ENCODE results near the gene EIF4E. TPM values are rescaled to one million over a fixed set of nuclear protein-coding genes. Genes with fewer than 3 reads are reported as not detected.
"Not testable (repeated sequence)": the region's sequence is repeated elsewhere in the genome, so short reads cannot be mapped to it uniquely, and the experiment has no call there.

The EIF4E gene
- total RNA-seq, 1 donor from 2014 or later, result 61.0 TPM

DNA sequence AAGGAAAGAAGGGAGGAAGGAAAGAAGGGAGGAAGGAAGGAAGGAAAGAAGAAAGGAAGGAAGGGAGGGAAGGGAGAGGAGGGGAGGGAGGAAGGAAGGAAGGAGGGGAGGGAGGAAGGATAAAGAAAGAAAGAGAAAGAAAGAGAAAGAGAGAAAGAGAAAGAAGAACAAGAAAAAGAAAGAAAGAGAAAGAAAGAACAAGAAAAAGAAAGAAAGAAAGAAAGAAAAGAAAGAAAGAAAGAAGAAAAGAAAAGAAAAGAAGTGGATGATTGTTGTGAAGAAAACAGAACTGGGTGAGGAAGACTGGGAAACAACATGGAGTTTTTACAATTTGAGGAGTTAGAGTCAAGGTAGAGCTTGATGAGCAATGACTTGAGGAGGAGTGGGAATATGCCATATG, 78.0 kb downstream of the EIF4E start:
- Histone ChIP-seq H3K9me3 (peaks cover 4% of the 10 kb centered on the region), H3K27me3 (ENCODE audit: low read depth) (peaks cover 11% of the 10 kb centered on the region), H3K27ac (no peak overlapping the region), H3K4me3 (no peak overlapping the region), H3K4me1 (no peaks in the 10 kb centered on the region), H3K36me3 (no peaks in the 10 kb centered on the region)
- ATAC-seq (no peak), DNase-seq (no peak)
- TF ChIP-seq CTCF (IDR thresholded peaks at IDR 0.05), result no peak
- intact Hi-C loops (cut with DNase I), result no loop called here

- no peak for DNase-seq
- Histone ChIP-seq H3K4me3 (no peak overlapping the region), H3K9me3 (peaks cover 6% of the 10 kb centered on the region), H3K4me1 (no peaks in the 10 kb centered on the region), H3K27me3 (ENCODE audit: low read depth) (peaks cover 11% of the 10 kb centered on the region), H3K27ac (no peak overlapping the region), H3K36me3 (no peaks in the 10 kb centered on the region)
- no peak for TF ChIP-seq CTCF (IDR thresholded peaks at IDR 0.05)
- intact Hi-C loops (cut with DNase I), result no loop called here
- no peak for ATAC-seq
These were observed 80.5 kb downstream of the EIF4E start for GRCh38 chr4:98848448-98848847.

DNA sequence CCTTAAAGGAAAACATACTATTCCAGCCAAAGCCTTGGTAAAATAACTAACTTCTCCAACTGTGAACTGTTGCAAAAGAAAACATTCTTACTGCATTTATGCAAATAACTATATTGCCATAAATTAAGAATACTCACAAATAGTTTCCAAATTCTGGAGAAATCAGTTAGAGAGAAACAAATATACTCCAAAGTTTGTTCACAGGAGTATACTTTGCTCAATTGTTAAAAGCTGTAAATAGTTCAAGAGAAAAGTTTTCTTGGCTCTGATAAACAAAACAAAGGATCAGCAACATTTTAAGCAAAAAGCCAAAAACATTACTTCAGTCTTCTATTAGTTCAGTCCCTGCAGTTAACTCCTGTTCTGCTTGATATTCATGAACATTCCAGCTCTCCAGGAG, 83.0 kb downstream of the EIF4E start:
- intact Hi-C loops (cut with DNase I), result no loop called here
- DNase-seq, result no peak
- H3K4me3 ChIP-seq, result no peak overlapping the region
- no peak for TF ChIP-seq CTCF (IDR thresholded peaks at IDR 0.05)
- H3K36me3 ChIP-seq, result no peaks in the 10 kb centered on the region
- no peak overlapping the region for H3K27ac ChIP-seq
- H3K4me1 ChIP-seq, result no peaks in the 10 kb centered on the region
- H3K27me3 ChIP-seq (ENCODE audit: low read depth), result no peaks in the 10 kb centered on the region
- peaks cover 6% of the 10 kb centered on the region for H3K9me3 ChIP-seq
- ATAC-seq, result no peak

- H3K4me1 ChIP-seq; H3K36me3 ChIP-seq; ATAC-seq; intact Hi-C loops (cut with DNase I); DNase-seq; H3K9me3 ChIP-seq; H3K4me3 ChIP-seq; H3K27me3 ChIP-seq (ENCODE audit: low read depth); H3K27ac ChIP-seq: not testable (repeated sequence)
These were observed 86.0 kb downstream of the EIF4E start for GRCh38 chr4:98842917-98843316.

GRCh38 chr4:98838977-98839618, 89.8 kb downstream of the EIF4E start:
- Histone ChIP-seq H3K4me1 (peaks cover 7% of the 10 kb centered on the region), H3K9me3 (no peaks in the 10 kb centered on the region), H3K27ac (no peak overlapping the region), H3K4me3 (no peak overlapping the region), H3K36me3 (no peaks in the 10 kb centered on the region), H3K27me3 (ENCODE audit: low read depth) (no peaks in the 10 kb centered on the region)
- DNase-seq (no peak), ATAC-seq (no peak)
- intact Hi-C loops (cut with DNase I), result no loop called here
- TF ChIP-seq CTCF (IDR thresholded peaks at IDR 0.05), result no peak

- ATAC-seq, result no peak
These were observed 90.4 kb downstream of the EIF4E start for GRCh38 chr4:98838531-98838930.

More at GRCh38 chr4:98838531-98838930, 90.4 kb downstream of the EIF4E start:
- intact Hi-C loops (cut with DNase I), result no loop called here
- DNase-seq, result no peak
- H3K4me1 ChIP-seq, result peaks cover 7% of the 10 kb centered on the region
- TF ChIP-seq CTCF (IDR thresholded peaks at IDR 0.05), result no peak
- H3K36me3 ChIP-seq, result no peaks in the 10 kb centered on the region
- H3K9me3 ChIP-seq, result no peaks in the 10 kb centered on the region
- no peak overlapping the region for H3K27ac ChIP-seq
- H3K4me3 ChIP-seq, result no peak overlapping the region
- no peaks in the 10 kb centered on the region for H3K27me3 ChIP-seq (ENCODE audit: low read depth)
